ENCODE results near the gene MICB.

DNA sequence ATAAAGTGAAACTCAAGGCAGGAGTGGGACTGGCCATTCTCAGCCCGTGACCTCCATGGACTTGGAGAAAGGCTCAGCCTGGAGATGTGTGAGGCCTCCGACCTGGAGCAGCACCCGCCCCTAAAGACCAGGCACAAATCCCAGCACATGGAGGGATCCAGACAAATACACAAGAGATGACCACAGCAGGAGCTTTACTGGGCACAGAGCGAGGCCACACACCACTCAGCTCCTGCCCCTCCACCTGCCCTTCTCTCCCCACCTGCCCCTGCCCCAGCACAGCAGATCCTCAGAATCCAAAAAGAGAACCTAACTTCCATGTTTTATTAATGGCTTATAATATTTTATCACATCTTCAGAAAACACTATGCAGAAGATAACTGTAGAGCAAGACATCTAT, 20.4 kb upstream of the MICB start:
- TF ChIP-seq, protein P1, sequence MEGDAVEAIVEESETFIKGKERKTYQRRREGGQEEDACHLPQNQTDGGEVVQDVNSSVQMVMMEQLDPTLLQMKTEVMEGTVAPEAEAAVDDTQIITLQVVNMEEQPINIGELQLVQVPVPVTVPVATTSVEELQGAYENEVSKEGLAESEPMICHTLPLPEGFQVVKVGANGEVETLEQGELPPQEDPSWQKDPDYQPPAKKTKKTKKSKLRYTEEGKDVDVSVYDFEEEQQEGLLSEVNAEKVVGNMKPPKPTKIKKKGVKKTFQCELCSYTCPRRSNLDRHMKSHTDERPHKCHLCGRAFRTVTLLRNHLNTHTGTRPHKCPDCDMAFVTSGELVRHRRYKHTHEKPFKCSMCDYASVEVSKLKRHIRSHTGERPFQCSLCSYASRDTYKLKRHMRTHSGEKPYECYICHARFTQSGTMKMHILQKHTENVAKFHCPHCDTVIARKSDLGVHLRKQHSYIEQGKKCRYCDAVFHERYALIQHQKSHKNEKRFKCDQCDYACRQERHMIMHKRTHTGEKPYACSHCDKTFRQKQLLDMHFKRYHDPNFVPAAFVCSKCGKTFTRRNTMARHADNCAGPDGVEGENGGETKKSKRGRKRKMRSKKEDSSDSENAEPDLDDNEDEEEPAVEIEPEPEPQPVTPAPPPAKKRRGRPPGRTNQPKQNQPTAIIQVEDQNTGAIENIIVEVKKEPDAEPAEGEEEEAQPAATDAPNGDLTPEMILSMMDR (IDR thresholded peaks at IDR 0.05), result no peak
- TF ChIP-seq POLR2AphosphoS5 (IDR thresholded peaks at IDR 0.05) (no peak), POLR2A (IDR thresholded peaks at IDR 0.05) (no peak)
